ENCODE results near the gene SCO2.

DNA sequence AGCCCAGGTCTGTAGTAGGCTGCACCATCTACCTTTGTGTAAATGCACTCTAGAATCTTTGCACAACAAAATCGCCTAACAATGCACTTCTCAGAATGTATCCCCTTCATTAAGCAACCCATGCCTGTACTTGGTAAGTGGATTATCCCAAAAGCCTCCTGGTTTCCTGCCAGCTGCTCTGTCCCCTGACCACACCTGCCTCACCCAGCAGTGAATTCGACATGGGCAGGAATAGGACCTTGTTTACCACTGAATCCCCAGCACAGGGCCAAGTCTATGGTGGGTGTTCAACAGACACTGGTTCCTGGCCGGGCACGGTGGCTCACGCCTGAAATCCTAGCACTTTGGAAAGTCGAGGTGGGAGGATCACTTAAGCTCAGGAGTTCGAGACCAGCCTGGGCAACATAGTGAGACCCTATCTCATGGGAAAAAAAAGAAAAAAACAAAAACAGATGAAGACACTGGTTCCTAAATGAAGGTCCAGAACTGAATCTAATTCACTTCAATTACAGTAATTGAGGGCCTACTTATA is 42.4 kb upstream of the SCO2 start:
- no peak for TF ChIP-seq POLR2A (IDR thresholded peaks at IDR 0.05)
- TF ChIP-seq, protein P1, sequence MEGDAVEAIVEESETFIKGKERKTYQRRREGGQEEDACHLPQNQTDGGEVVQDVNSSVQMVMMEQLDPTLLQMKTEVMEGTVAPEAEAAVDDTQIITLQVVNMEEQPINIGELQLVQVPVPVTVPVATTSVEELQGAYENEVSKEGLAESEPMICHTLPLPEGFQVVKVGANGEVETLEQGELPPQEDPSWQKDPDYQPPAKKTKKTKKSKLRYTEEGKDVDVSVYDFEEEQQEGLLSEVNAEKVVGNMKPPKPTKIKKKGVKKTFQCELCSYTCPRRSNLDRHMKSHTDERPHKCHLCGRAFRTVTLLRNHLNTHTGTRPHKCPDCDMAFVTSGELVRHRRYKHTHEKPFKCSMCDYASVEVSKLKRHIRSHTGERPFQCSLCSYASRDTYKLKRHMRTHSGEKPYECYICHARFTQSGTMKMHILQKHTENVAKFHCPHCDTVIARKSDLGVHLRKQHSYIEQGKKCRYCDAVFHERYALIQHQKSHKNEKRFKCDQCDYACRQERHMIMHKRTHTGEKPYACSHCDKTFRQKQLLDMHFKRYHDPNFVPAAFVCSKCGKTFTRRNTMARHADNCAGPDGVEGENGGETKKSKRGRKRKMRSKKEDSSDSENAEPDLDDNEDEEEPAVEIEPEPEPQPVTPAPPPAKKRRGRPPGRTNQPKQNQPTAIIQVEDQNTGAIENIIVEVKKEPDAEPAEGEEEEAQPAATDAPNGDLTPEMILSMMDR (IDR thresholded peaks at IDR 0.05): no peak
